GM03348 (cell line): Measurements from ENCODE around the gene TREH.

Experiments
- DNase-seq: peaks from one replicate; pipeline ENCODE4 v3.0.0; 2012; ENCODE audit warnings: low spot score

The TREH gene

GRCh38 chr11:118663902-118664301 lies 15.5 kb downstream of the TREH start:
- no peak for DNase-seq

DNA sequence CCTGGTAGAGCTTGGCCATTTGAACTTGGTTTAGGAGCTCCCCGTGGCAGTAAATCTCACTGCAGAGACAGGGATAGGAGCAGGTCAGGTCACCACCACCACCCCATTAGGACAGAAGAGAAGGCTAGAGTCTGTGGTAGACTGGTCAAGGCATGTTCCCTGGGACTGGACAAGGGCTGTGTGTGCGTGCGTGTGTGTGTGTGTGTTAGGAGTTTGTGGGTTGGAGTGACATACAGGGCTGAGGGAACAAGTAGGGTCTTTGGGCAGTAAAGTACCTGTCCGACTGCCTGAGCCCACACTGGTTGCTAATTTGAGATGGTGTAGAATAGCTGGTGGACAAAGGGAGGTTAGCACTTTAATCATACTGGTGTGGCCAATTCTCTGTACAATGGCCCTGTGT lies 16.1 kb downstream of the TREH start:
- no peak for DNase-seq

GRCh38 chr11:118662401-118663271 lies 16.8 kb downstream of the TREH start:
- DNase-seq = no peak

DNA sequence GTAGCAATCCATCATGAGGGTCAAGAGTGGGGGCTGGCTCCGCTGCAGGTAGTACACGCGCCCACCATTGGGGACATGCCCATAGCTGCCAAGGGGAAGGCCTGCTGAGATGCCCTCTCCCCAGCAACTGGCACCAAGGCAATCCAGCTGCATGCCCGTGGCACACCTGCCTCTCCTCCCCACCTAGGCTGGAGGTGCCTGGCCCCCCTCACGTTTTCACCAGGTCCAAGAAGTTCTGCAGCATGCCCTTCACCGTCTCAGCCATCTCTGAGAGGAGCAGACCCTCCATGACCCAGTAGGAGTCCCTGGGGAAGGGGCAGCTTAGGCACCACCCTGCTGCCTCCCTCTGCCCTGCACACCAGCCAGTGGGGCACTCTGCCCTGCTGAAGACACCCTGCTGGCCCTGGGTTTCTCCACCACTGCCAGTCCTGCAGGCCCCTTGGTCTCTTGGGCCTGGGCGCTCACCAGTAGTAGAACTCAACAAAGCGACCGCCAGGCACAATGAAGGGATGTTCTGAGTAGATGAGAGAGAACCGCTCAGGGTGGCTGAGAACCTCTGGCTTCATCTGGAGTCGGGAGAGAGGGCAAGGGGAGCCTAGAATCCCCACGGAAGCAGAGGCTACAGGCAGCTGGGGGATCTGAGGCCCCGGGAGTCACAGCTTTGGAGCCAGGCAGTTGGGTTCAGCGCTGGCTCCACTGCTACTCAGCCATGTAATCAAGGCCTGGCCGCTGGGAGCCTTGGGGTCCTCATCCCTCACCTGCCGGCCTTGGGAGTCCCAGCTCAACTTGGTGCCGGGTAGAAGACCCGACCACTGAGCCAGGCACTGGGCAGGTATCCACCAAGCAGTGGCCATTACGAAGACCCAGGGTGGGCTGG lies 17.8 kb downstream of the TREH start:
- no peak for DNase-seq

- DNase-seq = no peak
Measured at GRCh38 chr11:118660681-118661424, 18.6 kb downstream of the TREH start.

- no peak for DNase-seq
Measured at GRCh38 chr11:118659953-118660680, 19.3 kb downstream of the TREH start.

DNA sequence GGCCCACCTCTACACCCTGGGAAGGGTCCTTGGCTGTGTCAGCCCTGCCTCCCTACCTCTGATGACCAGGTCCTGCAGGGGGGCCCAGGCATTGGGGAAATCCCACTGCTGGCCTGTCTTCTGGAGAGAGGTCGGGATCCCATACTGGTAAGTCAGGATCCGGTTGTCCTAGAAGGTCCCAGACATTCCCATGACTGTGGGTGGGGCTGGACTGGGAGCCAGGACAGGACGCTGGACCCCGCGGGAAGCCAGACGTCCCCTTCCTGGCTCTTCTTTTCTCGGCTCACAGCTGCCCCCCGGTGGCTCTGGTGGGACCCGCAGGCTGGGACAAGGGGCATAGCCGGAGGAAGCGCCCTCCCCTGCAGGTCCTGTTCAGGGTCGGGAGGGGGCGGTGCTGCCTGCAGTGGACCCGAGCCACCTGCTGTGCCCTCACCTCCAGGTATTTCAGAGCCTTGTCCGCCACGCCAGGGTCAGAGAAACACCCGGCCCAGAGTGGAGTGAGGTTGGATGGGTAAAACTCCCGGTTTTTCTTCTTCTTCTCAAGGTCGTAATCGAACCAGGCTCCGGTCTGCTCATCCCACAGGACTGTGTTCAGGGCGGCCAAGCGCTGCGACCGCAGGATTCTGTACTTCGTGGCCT lies 20.0 kb downstream of the TREH start:
- peak; percentile 96 for DNase-seq

DNA sequence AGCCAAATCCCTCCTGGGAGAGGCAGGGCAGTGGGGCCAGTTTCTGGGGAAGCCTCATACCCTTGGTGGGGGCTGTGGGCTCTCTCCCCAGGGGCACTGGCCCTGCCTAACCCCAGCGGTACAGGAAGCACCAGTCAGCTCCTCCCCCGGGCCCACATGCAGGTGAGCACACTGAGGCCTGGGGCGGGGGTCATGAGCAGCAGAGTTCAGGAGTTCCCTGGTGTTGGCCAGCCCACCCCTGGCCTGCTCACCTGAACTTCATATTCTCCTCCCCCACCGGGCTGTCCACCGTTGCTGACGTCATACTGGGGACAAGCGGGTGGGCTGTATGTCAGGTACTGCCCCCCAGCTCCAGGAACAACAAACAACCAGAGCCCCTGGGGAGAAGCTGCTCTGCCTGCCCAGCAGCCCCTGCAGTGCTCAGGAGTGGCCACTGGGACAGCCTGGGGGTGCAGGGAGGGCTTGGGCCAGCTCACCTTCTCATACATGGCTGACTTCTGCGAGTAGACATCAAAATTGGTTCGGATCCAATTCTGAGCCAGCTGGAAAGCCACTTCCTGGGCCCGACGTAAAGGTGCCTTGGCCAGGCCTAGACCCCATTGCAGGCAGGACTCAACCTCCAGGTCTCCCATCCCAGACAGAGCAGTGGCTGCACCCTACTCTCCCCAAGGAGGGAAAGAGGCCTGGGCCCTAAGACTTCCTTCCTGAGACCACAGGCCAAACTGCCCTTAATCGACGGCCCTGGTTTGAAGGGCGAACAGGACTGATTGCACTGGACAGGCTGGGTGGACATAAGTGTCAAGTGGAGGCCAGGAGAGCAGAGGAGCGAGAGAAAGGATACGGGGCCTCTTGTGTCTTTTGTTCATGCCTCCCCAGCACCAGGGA lies 20.8 kb downstream of the TREH start:
- DNase-seq = peak; percentile 49

DNA sequence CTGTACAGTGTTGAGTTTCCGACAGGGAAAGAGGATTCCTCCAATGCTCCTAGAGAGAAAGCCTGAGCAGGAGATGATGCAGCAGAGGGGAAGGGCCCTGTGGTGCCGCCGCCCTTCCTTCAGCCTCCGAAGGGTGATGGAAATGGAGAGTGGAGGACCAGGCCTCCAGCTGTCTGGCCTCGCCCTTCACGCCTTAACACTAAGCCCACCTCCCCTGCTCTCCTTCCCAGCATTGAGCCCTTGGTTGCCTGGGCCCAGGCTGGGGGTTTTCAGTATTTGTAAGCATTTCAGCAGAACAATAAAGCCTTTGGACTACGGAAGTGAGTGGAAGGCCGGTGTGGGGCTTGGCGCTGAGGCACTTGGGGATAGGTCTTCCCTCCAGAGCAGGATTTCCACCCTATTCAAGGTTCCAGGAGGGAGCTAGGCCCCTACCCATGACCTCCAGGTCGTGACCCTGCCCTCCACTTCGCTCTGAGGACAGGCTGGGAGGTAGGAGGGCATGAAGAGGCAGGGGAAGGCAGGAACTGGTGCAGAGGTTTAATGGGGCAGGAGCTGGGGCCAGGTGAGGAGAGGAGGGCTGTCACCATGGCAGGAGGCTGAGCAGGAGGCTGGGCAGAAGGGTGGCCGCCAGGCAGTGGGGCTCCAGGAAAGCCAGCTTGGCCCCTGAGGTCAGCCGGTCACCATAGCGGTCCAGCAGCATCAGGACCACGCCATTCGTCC lies 21.6 kb downstream of the TREH start:
- no peak for DNase-seq

- DNase-seq = no peak
Measured at GRCh38 chr11:118657238-118657637, 22.2 kb downstream of the TREH start.

- DNase-seq = no peak
Measured at GRCh38 chr11:118656563-118657165, 22.8 kb downstream of the TREH start.

DNA sequence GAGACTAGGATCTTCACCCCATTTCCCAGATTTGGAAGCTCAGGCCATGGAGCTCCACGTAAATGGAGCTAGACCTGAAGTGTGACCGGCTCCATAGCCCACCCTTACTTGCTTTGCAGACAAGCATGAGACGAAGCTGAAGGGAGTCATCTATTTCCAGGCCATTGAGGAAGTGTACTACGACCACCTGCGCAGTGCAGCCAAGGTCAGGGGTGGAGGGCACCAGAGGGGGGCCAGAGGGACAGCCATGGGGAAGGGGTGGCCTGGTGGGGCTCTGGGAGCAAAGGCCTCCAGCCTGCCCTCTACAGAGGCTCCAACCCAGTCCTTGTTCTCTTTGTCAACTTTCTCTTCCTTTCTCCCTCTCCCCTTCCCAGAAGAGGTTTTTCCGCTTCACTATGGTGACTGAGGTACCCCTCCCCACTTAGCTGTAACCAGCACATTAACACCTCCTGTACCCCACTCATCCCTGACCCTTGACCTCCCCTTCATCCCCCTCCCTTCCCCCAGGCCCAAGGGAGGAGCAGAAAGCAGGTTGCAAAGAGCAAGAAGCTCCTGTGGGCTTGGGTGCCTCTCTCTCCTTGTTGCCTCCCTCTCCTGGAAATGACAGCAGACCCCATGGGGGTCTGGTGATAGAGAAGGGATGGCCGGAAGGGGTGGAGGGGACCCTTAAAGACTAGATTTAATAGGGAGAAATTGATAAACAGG lies 23.8 kb downstream of the TREH start:
- DNase-seq = no peak

DNA sequence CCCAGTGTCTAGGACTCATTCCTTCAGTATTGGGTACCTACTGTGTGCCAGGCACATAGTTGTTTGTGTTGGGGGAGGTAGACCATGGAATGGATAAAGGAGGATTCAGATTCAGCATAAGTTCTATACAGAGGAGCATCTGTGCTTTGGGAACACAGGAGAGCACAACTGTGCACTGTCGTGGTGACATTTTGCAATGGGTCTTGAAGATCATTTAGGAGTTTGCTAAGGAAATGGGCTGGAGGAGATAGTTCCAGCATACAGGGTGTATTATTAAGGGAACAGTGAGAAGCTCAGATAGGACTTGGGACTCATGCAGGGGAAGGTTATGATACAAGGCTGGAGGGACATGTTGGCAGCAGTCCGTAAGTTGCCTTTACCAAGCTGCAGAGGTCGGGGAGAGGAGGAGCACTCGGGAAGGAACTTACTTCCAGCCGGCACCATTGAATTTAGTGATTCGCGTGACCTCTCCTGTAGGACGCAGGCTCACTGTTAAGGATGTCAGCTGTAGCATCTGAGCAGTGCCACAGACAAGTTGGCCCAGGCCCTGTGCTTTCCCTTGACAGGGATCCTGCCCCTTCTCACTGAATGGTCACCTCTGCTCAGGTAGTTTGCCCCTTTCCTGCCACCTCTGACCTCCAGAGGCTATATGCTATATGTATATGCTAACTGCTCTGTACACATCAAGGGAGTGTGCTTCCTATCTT lies 25.6 kb downstream of the TREH start:
- no peak for DNase-seq

GRCh38 chr11:118652681-118653181 lies 26.7 kb downstream of the TREH start:
- DNase-seq = no peak

- DNase-seq = no peak
Measured at GRCh38 chr11:118651820-118652219, 27.6 kb downstream of the TREH start.

DNA sequence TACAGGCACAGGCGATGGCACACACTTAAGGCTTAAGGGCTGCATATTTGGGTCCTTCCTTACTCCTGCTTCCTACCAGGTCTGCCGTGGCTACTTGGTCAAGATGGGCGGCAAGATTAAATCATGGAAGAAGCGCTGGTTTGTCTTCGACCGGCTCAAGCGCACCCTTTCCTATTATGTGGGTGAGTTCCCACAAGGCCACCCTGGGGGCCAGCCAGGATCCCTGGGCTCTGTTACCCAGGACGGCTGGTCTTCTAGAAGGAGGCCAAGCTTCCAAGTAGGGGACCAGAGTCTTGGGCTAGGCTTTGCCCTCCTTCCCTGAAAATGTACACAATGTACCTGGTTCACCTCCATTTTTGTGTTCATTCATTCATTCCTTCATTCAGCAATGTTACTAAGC lies 29.1 kb downstream of the TREH start:
- no peak for DNase-seq

DNA sequence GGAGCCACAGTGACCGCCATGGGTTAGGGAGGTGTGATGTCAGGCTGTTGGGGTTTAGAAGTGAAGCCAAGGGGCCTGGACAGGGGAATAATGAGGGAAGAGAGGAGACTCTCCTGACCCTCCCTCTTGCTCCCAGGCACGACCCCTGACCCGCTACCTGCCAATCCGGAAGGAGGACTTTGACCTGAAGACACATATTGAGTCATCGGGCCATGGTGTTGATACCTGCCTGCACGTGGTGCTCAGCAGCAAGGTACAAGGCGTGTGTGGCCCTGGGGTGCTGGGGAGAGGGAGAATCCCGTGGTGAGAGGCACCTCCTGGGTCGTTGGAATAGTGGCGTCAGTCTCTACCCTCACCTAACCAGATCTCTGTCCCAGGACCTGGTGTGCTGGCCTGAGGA lies 29.5 kb downstream of the TREH start:
- DNase-seq = no peak

GRCh38 chr11:118648291-118648690 lies 31.2 kb downstream of the TREH start:
- no peak for DNase-seq
